ENCODE results near the gene SLC6A2.

Gene SLC6A2

GRCh38 chr16:55647798-55648197 lies 8.0 kb upstream of the SLC6A2 start:
- no peak for DNase-seq (ENCODE audit: low spot score)

- no peak for DNase-seq (ENCODE audit: low spot score)
These were observed 3.7 kb upstream of the SLC6A2 start for GRCh38 chr16:55651841-55652824.

- DNase-seq (ENCODE audit: low spot score): no peak
These were observed 2.7 kb upstream of the SLC6A2 start for GRCh38 chr16:55653106-55653505.

- DNase-seq (ENCODE audit: low spot score): no peak
These were observed 349 bp upstream of the SLC6A2 start for GRCh38 chr16:55655381-55655896.

- DNase-seq (ENCODE audit: low spot score): no peak
These were observed 904 bp downstream of the SLC6A2 start for GRCh38 chr16:55656691-55657092.

DNA sequence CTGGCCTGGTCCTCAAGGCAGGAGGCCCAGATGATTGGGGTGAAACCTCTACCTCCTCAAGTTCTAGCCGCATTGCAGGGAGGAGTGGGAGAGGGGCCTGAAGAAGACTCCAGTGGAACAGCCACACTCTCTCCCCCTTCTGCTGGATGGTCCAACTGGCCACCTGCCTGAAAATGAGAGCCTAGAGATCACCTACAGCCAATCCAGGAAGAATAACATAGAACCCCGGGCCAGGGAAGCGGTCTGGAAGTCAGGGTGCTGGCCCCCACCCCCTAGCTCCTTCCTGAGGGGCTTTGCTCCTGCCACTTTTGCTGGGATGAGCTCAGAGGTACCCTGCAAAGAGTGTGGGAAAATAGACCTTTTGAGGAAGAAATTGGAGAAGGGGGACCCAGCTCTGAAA lies 1.8 kb downstream of the SLC6A2 start:
- DNase-seq (ENCODE audit: low spot score): no peak

GRCh38 chr16:55658898-55659420 lies 3.2 kb downstream of the SLC6A2 start:
- DNase-seq (ENCODE audit: low spot score): no peak

DNA sequence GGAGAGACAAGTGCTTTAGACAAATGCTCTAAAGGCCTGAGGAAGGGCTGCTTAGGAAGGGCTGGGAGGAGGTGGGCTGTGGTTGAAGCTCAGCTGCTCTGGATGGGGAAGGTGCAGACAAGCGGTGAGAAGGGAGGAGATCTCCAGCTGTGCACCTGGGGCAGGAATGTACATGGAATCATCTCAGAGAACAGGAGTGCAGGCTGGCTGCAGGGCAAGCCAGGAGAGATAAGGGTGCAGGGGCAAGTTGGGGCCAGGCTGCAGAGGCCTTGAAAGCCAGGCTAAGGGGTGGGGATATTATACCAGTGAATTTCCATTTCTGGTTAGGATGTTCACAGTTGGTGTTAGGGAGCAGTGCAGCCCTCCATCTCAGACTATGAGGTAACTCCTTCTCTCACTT lies 4.2 kb downstream of the SLC6A2 start:
- DNase-seq (ENCODE audit: low spot score): no peak

- no peak for DNase-seq (ENCODE audit: low spot score)
These were observed 5.0 kb downstream of the SLC6A2 start for GRCh38 chr16:55660828-55661227.

- DNase-seq (ENCODE audit: low spot score): peak; percentile 60
These were observed 6.3 kb downstream of the SLC6A2 start for GRCh38 chr16:55661941-55662643.

GRCh38 chr16:55662644-55663031 lies 6.8 kb downstream of the SLC6A2 start:
- no peak for DNase-seq (ENCODE audit: low spot score)

DNA sequence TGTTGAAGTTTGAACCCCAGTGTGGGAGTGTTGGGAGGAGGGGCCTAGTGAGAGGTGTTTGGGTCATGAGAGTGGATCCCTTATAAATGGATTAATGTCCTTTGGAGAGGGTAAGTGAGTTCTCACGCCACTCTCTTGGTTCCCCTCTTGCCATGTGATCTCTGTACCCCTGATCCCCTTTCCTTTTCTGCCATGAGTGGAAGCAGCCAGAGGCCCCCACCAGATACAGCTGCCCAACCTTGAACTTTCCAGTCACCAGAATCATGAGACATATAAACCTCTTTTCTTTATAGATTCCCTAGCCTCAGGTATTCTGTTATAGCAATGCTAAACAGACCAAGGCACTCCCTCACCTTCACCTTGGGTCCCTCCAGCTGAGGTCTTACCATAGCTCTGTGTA lies 7.4 kb downstream of the SLC6A2 start:
- no peak for DNase-seq (ENCODE audit: low spot score)

DNA sequence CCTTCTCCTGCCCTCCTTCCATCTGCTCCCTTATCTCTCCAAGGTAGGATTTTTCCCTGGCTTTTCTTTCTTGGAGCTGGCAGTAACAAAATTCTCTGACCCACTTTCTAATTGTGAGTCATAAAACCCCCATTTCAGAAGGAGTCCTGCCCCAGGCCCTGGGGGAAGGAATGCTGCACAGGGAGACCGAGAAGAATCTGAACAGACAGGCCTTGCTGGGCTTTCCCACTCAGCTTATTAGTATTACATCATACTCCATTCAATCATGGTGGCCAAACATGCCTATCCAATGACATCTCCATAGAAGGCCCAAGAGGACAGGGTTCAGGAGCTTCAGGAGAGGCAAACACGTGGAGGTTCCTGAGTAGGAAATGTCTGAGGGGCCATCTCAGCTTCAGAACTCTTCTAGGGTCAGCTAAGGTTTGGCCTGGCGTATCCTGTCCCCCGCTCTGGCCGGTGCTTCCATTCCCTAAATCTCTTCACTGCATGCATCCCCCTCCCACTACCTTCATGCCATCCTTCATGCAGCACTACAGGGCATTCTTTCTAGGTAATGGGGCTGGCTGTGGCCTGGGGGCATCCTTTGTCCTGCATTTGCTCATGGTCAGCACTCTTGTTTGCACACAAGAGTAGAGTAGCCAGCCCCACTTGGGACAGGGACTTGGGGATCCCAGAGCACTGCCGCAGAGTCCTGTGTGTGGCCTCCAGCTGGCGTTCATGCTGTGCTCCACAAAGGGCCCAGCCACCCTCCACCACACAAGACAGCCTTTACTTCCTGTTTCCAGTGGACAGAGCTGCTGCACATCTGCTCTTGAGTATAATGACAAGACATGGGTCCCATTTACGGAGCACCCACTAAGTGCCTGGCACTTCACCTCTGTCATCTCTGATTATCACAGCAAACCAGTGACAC lies 8.2 kb downstream of the SLC6A2 start:
- DNase-seq (ENCODE audit: low spot score): no peak

- DNase-seq (ENCODE audit: low spot score): no peak
These were observed 9.1 kb downstream of the SLC6A2 start for GRCh38 chr16:55664786-55665407.

- no peak for DNase-seq (ENCODE audit: low spot score)
These were observed 9.7 kb downstream of the SLC6A2 start for GRCh38 chr16:55665511-55665910.

DNA sequence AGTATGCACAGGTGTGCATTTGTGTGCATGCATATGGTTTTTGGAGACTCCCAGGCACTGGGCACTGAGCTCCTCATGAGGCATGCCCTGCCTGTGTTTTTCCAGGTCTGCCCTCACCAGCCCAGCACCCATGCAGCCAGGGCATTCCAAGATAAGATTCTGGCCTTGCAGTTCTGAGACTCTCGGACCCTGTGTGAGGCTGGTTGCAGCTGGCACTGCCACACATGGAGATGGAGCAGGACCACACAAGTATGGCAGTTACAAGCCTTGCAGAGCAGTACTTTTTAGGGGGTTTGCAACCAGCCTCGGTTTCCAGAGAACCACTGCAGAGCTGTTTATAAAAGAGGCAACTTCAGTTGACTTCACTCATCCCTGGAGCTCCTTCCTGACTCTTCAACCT lies 10.2 kb downstream of the SLC6A2 start:
- DNase-seq (ENCODE audit: low spot score): no peak

DNA sequence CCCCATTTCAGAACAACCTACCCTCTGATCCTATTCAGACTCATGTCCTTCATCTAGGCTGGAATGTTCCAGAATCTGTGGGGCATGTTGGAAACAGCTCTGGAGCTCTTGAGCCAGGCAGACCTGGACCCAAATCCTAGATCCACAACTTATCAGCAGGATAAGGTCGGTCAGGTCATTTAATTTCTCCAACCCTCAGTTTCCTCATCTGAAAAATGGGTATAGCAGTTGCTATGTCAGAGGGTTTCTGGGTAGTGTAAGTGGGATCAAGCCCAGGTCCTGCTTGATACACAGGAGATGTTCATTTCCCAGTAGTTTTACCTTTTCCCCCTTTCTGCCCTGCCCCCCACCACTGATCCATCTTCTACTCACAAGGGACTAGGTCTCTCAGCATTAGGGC lies 12.0 kb downstream of the SLC6A2 start:
- no peak for DNase-seq (ENCODE audit: low spot score)

DNA sequence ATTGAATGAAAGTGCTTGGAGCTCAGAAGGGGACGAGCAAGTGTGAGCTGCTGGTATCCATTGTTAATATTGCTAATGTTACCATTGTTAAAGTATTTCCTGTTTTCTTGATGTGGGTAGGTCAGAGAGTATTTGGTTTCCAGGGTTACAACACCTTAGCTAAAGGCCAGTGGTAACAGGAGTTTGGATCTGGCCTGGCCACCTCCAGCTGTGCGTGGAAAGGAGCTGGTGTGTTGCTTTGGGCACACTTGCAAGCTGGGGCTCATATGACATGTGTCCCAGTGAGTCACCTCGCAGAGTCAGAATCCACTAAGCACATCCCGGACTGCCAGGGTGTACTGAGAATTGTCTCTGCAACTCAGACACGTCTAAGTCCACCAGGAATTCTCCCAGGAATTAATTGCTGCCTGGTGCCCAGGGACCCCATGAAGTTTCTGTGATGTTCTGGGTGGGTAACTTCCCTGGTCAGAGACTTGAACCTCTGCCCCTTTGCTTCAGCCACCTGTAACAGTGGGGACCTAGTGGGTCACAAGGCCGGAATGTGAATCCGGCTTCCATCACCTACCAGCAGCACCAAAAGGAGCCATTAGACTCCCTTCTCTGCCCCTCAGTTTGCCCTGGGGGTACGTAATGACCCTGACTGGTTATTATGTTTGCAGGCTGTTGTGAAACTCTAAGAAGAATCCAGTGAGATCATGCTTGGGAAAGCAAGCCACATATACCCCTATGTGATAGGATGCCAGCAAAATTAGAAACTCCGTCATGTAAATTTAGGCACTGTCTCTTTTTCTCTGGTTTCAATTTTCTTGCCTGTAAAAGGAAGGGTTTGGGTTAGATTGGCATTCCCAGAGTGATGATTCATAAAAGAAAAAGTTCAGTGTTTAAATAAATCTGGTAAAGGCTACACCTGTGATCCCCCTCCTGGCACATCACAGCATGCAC lies 12.8 kb downstream of the SLC6A2 start:
- DNase-seq (ENCODE audit: low spot score): peak; percentile 49

DNA sequence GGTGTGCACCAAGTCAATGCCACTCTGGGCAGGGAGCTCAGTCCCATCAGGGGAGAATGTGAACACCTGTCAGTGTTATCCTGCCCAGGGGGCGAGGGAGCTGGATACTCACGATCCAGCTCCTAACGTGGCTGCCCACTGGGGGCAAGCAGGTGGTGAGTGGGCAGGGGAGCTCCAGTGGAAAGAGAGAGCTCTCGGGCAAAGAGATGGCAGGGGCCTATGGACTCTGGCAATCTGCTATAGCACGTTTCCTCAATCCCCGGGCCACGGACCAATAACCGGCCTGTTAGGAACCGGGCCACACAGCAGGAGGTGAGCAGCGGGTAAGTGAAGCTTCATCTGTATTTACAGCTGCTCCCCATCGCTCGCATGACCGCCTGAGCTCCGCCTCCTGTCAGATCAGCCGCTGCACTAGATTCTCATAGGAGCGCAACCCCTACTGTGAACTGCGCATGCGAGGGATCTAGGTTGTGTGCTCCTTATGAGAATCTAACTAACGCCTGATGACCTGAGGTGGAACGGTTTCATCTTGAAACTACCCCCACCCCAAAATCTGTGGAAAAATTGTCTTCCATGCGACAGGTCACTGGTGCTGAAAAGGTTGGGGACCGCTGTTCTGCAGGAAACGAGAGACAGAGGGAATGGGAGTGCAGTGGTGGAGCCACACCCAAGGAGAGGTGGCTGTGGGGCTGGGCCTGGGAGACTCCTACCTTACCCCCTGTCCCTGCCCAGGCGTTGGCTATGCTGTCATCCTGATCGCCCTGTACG lies 15.6 kb downstream of the SLC6A2 start:
- no peak for DNase-seq (ENCODE audit: low spot score)

DNA sequence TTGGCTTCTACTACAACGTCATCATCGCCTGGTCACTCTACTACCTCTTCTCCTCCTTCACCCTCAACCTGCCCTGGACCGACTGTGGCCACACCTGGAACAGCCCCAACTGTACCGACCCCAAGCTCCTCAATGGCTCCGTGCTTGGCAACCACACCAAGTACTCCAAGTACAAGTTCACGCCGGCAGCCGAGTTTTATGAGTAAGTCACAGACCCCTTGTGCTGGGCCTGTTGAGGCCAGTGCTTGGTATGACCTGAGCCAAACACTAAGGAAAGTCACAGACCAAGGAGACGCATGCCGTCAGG lies 16.1 kb downstream of the SLC6A2 start:
- DNase-seq (ENCODE audit: low spot score): no peak

All from GM03348 (cell line).